Osteoblast (primary cell): ENCODE data around the gene FBXO36. TPM values are rescaled to one million over a fixed set of nuclear protein-coding genes. Genes with fewer than 3 reads are reported as not detected.

Experiments
- DNase-seq: peaks from one replicate; pipeline ENCODE4 v3.0.0; 2011; ENCODE audit warnings: low spot score, mixed read lengths; ENCODE audit not compliant: insufficient read length; ENCODE audit errors: missing footprints
- H2AFZ ChIP-seq: 2 replicates; pipeline ENCODE4 v1.6.0; 2011; ENCODE audit warnings: mild to moderate bottlenecking, low read length
- H3K27ac ChIP-seq: 2 replicates; pipeline ENCODE4 v1.5.1; 2011; ENCODE audit warnings: mild to moderate bottlenecking, low read depth, low read length, moderate library complexity
- H3K27me3 ChIP-seq: 2 replicates; pipeline ENCODE4 v1.6.0; 2012; ENCODE audit warnings: mild to moderate bottlenecking, control low read depth, inconsistent platforms, low read length, moderate library complexity; ENCODE audit not compliant: insufficient read depth
- H3K36me3 ChIP-seq: 2 replicates; pipeline ENCODE4 v1.5.1; 2011; ENCODE audit warnings: mild to moderate bottlenecking, low read length, control low read depth, moderate library complexity; ENCODE audit not compliant: insufficient read depth
- H3K4me1 ChIP-seq: 2 replicates; pipeline ENCODE4 v1.5.1; 2011; ENCODE audit warnings: mild to moderate bottlenecking, low read length, control low read depth, moderate library complexity; ENCODE audit not compliant: insufficient read depth
- H3K4me2 ChIP-seq: 2 replicates; pipeline ENCODE4 v1.6.0; 2011; ENCODE audit warnings: mild to moderate bottlenecking, low read length; ENCODE audit not compliant: insufficient read depth
- H3K4me3 ChIP-seq: fragments of 200-600 bp; sonication (generic); 3 replicates; pipeline ENCODE4 v1.5.1; 2012; ENCODE audit warnings: mild to moderate bottlenecking, low read length, inconsistent platforms; ENCODE audit not compliant: insufficient read depth
- H3K79me2 ChIP-seq: 2 replicates; pipeline ENCODE4 v1.6.0; 2012; ENCODE audit warnings: mild to moderate bottlenecking, low read length, control low read depth, inconsistent platforms; ENCODE audit not compliant: insufficient read depth
- H3K9me3 ChIP-seq: 2 replicates; pipeline ENCODE4 v1.5.1; 2011; ENCODE audit warnings: low read depth, low read length, control low read depth
- H4K20me1 ChIP-seq: 2 replicates; pipeline ENCODE4 v1.6.0; 2012; ENCODE audit warnings: mild to moderate bottlenecking, low read length, control low read depth; ENCODE audit not compliant: insufficient read depth
- CTCF ChIP-seq: IDR thresholded peaks from 2 replicates; pipeline ENCODE4 v1.5.1; 2011; ENCODE audit warnings: mild to moderate bottlenecking, low read depth, low read length, moderate library complexity; ENCODE audit errors: extremely low read depth
- total RNA-seq: library from RNA; depleted of rRNA; stranded (reverse); fragments of >200 nt; gene quantifications from 2 replicates; pipeline ENCODE4 v1.2.3, GENCODE V29; 2012

The FBXO36 gene
- total RNA-seq, 1 donor: 6.9 TPM

DNA sequence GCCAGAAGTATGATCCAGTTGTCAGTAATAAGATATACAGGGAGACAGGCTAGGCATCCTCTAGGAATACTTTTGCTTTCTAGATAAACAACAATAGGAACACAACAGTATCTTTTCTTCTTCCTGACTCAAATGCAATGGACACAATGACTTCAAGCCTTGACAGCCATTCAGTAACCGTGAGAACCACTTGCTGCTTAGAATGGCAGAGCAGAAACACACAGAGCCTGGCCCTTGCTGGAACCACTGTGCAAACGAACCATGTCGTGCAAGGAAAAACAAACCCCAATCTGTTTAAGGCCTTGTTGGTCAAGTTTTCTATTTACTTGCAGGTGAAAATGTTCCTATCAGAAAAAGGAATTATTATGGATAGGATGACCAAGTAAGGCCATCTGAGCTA is 19.3 kb upstream of the FBXO36 start:
- TF ChIP-seq CTCF: no peak
- Histone ChIP-seq H3K4me2 (no peak overlapping the region), H3K4me1 (peaks cover 8% of the 10 kb centered on the region), H2AFZ (no peak overlapping the region), H3K4me3 (no peak overlapping the region), H3K9me3 (no peaks in the 10 kb centered on the region), H3K27me3 (no peaks in the 10 kb centered on the region), H3K27ac (no peak overlapping the region), H4K20me1 (peaks cover 60% of the 10 kb centered on the region), H3K36me3 (peaks cover 7% of the 10 kb centered on the region), H3K79me2 (peaks cover 96% of the 10 kb centered on the region)
- no peak for DNase-seq

- Histone ChIP-seq H3K4me1 (peaks cover 8% of the 10 kb centered on the region), H3K79me2 (peaks cover 96% of the 10 kb centered on the region), H3K27ac (no peak overlapping the region), H3K9me3 (no peaks in the 10 kb centered on the region), H3K4me2 (no peak overlapping the region), H4K20me1 (peaks cover 55% of the 10 kb centered on the region), H3K27me3 (no peaks in the 10 kb centered on the region), H3K4me3 (no peak overlapping the region), H2AFZ (no peak overlapping the region), H3K36me3 (peaks cover 10% of the 10 kb centered on the region)
- peak; percentile 78 for DNase-seq
- no peak for TF ChIP-seq CTCF
Measured at GRCh38 chr2:229905601-229906000, 16.7 kb upstream of the FBXO36 start.

DNA sequence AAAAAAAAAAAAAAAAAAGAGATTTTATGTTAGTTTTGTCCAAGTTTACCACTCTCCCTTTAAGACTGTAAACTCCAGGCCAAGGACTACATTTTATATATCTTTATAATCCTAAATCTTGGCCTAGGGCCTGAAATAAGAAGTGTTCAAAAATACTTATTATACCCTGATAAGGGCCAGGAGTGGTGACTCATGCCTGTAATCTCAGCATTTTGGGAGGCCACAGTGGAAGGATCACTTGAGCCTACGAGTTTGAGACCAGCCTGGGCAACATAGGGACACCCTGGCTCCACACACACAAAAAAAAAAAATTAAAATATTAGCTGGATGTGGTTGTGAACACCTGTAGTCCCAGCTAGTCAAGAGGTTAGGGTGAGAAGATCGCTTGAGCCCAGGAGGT is 13.2 kb upstream of the FBXO36 start:
- no peaks in the 10 kb centered on the region for H3K27me3 ChIP-seq
- peaks cover 4% of the 10 kb centered on the region for H3K36me3 ChIP-seq
- H3K4me2 ChIP-seq: no peak overlapping the region
- H3K9me3 ChIP-seq: no peaks in the 10 kb centered on the region
- H3K27ac ChIP-seq: no peak overlapping the region
- no peaks in the 10 kb centered on the region for H3K4me1 ChIP-seq
- no peak overlapping the region for H2AFZ ChIP-seq
- TF ChIP-seq CTCF: no peak
- no peak for DNase-seq
- H3K79me2 ChIP-seq: peaks cover 96% of the 10 kb centered on the region
- H4K20me1 ChIP-seq: peaks cover 61% of the 10 kb centered on the region
- no peak overlapping the region for H3K4me3 ChIP-seq

- Histone ChIP-seq H3K4me2 (no peak overlapping the region), H3K4me1 (no peaks in the 10 kb centered on the region), H3K9me3 (no peaks in the 10 kb centered on the region), H3K4me3 (no peak overlapping the region), H4K20me1 (peaks cover 66% of the 10 kb centered on the region), H3K27ac (no peak overlapping the region), H3K79me2 (peaks cover 96% of the 10 kb centered on the region), H3K27me3 (no peaks in the 10 kb centered on the region), H2AFZ (no peak overlapping the region), H3K36me3 (peaks cover 4% of the 10 kb centered on the region)
- no peak for TF ChIP-seq CTCF
- no peak for DNase-seq
Measured at GRCh38 chr2:229910147-229910831, 12.0 kb upstream of the FBXO36 start.
